Putamen (tissue), 1 donor: ENCODE data around the gene RPP38.

Experiments used
- DNase-seq: peaks from one replicate; pipeline ENCODE4 v3.0.0-alpha.2; 2016; ENCODE audit warnings: low spot score

The RPP38 gene

DNA sequence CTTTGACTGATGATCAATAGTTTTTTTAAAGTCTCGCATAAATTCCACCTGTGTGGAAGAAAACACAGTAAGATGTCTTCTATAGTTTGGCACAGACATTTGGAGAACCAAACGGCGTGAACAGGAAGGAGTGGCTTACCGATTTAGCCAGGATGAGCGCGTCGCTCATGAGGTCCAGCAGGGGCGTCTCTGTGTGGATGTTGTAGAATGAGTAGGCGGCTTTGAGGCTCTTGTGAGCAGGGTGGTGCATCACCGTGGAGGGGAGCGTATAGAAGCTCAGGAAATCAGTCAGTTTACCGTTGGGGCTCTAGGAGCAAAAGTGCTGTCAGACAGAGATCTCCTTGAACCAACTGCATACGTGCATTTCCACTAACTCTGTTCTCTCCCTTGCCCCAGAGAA, 15.5 kb downstream of the RPP38 start:
- no peak for DNase-seq

DNA sequence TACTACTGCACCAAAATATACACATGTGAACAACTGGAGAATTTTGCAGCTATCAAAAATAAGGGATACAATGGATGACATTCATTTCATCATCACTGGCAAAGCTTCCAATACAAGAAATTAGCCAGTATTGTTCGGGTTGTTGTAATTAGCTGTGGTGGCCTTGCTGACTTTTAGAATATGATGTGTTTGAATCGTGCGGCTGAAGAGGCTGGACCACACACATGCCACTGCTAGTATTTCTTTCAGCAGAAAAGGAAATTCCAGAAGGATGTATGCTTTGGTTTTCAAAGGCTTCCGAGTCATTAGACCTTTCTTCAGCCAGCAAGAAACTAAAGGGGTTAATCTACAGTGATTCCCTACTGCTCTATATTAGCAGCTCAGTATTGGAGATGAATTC, 16.6 kb downstream of the RPP38 start:
- DNase-seq = no peak

DNA sequence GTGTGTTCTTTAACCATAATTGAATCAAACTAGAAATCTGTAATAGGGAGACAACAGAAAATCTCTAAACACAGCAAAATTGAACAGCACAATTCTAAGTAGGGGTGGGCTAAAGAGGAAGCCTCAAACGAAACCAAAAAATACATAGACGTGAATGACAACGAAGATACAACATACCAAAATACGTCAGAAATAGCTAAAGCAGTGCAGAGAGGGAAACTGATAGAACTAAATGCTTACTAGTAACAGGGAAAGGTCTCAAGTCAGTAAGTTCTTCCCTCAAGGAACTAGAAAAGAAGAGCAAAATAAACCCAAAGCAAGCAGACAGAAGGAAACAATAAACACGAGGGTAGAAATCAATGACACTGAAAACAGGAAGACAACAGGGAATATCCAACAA, 19.1 kb downstream of the RPP38 start:
- no peak for DNase-seq

DNA sequence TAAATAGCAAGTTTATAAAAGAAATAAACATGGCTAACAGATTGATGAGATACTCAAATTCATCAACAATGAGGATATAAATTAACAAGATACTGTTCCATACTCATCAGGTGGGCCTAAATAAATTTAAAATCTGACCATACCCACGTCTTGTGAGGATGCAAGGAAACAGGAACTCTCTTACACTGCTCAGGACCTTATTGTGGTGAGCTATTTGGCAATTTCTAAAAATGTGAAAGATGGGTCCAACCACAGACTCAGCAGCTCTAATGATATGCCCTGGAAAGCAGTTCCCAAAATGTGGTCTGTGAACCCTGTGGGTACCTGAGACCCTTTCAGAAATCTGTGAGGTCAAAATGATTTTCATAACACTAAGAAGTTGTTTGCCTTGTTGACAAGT, 21.5 kb downstream of the RPP38 start:
- DNase-seq = no peak

DNA sequence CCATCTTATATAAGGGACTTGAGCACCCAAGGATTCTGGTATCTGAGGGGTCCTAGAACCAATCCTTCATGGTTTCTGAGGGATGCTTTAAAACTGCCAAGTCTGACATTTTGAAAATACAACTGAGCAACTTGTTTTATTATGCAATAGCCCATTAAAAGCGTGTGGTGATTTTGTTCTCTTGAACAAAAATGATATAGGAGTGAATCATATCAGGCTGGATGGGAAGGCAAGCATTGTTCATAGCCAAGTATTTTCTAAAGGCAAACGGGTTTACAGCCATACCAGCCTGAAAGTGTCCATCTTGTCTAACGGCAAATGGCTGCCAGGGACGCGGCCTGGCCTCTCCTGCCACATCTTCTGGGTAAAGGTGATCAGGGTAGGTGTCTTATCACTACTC, 23.4 kb downstream of the RPP38 start:
- no peak for DNase-seq

DNA sequence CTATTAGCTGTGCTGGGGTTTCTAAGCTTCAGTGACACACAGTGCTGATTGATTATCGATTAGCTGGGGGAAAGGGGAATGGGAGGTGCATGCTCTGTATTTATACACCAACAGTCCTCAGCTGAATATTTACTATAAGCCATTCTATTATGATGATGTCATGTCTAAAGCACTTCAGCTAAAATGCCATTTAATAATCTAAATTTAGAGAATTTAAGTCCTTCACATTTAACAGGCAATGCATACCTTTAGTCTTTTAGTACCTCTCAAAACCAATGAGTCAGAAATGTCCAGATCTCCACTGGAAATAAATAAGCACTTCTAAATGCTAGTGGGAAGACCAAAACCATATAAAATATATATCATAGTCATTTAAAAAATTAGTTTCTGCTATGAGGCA, 24.6 kb downstream of the RPP38 start:
- no peak for DNase-seq

DNA sequence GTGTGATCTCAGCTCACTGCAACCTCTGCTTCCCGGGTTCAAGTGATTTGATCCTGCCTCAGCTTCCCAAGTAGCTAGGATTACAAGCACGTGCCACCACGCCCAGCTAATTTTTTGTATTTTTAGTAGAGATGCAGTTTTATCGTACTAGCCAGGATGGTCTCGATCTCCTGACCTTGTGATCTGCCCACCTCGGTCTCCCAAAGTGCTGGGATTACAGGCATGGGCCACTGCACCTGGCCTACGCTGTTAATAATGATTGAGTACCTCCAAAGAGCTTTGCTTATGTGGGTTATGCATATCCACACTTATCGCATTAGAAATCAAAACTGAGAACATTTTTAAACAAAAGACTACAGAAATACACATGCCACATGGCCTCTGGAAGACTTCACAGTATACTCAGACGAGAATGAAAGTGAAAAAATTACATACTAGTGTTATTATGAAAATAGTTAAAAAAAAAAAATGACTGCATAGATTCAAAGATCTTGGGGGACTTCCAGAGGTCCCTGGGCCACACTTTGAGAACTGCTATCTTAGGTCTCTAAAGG, 25.4 kb downstream of the RPP38 start:
- DNase-seq = no peak

DNA sequence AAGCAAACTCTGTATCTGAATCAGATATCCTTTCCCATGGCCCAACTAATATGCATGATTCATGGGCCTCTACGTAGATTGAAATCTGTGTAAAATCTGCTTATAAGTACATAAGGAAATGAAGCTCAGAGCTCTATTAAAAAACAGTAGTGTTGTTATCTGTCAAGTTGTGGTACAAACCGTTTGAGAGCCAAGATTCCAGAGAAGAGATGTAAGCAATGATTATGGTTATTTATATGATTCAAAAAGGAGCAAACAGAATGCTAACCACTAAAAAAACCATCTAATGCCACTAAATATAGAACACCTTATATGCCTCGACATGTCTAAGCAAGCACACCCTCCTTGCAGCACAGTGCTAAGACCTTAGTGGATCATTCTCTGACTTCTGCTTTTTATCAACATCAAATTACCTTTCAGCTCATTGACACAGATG, 26.6 kb downstream of the RPP38 start:
- DNase-seq = no peak

DNA sequence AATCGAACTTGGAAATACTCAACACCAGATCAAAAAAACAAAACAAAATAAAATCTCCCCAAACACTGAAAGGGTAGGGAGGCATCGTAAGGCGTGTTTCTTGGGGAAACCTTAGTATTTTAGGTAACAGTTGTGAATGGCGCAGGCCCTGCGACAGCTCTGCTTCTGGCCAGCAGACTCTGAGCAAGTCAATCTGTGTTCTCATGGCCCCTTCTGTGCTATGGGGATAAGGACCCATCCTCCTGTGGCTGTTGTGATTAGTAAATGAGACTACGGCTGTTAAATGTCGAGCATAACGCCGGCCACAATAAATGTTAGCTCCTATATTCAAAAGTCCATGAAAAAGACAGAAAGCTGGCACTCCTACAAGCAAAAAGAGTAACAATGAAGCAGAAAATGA, 27.0 kb downstream of the RPP38 start:
- no peak for DNase-seq

DNA sequence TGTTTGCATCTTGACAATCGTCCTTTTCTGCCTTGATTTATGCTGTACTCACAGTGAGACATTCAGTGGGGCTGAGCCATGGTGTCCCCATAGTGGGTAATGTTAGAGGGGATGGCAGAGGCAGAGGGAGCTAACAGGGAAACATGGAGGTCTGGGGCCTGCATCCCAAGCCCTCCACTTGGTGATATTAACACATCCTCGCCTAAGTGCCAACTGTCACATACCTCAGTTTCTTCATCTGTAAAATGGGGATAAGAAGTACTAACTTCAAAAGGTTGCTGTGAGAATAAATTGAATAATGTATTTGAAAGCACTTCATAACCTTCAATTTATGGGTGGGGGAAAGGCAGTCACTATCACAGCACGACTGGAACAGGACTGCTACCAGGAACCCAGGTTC, 27.8 kb downstream of the RPP38 start:
- DNase-seq = no peak

DNA sequence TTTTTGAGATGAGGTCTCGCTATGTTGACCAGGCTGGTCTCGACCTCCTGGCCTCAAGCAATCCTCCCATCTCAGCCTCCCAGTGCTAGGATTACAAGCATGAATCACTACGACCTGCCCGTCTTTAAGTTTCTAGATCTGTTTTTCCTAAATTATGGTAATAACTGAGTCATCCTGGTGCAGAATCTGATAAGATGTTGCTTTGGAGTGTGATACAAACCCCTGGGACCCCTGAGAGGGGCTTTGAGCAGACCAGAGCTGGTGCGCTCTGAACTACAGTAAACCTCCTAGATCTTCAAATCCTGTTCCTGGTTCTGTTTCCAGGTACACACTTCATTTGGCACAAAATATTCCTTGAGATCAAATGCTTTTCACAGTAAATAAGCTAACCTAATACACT, 34.2 kb downstream of the RPP38 start:
- DNase-seq = no peak

DNA sequence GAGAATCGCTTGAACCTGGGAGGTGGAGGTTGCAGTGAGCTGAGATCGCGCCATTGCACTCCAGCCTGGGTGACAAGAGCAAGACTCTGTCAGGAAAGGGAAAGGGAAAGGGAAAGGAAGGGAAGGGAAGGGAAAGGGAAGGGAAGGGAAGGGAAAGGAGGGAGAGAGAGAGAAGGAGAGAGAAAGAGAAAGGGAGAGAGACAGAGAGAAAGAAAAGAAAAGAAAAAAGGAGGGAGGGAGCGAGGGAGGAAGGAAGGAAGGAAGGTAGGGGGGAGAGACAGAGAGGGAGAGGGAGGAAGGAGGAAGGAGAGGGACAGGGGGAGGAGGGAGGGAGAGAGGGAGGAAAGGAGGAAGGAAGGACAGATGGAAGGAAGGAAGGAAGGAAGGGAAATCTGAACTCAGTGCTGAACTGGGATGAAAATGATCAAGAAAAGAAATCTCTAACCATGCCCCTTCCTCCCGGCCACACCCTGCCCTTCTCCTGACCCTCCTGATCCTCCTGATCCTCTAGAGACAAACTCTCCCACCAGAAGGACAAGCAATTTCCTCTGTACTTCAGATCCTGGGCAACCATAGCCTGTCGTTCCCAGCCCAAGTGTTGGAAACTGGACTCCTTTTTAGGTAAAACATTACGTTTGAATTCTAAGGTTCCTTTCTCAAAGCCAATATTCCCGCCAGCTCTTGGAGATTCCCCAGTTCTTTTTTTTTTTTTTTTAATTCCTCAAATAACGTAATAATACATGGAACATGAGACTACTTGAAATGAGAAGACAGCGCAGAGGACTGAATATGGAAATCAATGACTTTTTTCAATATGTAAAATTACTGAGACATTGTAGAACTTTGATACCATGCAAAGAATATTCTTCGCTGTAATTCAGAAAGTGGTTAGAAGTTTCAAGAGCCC, 39.2 kb downstream of the RPP38 start:
- DNase-seq = no peak

DNA sequence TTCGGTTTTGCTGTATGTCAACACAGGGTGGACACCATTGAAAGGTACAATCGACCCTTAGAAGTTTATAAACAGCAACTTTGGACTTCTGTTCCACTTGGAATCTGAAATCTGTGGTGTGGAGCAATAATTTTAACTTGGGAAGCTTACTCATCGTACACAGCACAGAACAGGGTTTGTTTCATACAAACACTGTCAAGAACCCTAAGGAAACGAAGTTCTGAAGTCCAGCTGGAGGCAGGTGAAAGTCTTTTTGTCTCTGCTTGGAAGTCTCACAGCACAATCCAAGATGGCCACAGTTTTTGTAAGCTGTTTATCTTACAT, 39.8 kb downstream of the RPP38 start:
- no peak for DNase-seq

DNA sequence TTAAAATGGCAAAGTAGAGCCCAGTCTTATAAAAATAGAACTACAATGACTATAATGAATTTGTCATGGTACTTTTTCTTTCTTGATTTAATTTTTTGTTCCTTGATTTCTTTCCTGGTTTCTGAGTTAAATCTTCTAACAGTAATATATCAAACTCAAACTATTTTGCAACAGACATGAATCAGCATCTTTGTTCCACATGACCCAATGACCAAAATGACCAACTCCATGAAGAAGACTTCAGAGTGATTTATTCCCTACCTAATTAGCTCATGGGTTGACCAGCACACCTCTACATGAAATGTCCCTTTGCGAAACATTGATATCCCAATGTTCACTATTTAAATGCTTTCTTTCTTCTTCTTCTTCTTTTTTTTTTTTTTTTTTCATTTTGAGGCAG, 40.5 kb downstream of the RPP38 start:
- DNase-seq = no peak

DNA sequence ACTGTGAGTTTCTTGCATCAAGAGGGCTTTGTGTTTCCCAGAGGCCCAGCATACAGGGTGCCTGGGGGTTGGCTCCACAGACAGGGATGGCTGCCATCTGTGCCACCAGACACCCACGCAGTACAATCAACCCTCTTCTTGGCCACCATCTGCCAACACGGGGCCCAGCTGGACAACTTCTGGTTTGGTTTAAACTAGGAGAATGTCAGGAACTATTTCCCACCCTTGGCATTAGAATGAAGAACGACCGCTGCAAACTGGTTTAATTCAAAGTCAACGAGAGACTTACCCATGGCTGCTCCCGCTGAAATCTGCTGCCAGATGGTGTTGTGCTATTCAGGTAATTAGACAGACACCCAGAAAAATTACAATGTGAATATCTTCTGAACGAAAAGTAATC, 43.5 kb downstream of the RPP38 start:
- peak; percentile 27 for DNase-seq

DNA sequence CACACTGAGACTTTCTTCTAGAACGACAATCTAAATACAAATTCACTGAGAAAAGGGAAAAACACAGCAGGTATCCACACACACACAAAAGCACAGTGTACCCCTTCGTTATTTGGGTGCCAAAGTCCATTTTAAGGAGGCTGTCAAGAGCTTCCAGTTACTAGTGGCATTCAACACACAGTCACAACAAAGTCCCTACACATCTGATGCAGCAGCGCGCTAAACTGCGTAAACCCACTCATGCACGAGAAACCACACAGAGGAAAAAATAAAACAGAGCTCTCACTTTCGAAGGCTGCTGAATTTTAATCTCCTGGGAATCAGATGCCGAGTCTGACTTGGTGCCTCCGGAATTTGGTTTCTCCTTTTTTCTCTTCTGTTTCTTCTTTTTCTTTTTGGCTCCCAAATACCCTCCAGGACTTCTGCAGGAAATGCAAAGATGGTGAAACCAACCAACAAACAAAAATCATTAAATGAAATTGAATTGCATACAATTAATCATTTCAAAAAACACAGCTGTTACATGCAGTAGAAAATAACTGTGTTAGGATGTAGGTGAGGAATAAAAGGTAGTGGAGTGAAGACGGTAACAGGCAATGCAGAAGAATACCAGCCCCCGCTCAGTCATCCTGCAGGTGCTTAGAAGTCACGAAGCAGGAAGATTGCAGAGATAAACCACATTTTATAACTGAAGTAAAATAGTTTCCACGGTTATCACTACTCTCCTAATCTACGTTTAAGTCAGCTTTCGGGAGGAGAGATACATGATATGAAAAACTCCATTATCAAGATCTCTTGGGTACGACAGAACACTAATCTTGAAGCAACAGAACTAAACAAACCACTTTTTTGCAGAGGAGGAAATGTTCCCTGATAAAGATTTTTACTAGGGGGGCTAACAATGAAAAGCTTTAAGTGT, 44.2 kb downstream of the RPP38 start:
- DNase-seq = peak; percentile 30

DNA sequence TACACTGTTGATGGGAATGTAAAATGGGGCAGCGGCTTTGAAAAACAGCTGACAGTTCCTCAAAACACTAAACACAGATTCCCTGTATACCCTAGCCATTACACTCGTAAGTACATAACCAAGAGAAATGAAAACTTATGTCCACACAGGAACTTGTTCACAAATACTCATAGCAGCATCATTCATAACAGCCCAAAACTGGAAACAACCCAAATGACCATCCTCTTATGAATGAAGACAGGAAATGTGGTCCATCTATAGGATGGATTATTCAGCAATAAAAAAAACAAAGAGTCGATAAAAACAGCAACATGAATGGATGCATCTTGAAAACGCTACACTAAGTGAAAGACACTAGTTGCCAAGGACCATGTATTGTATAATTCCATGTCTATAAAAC, 47.6 kb downstream of the RPP38 start:
- DNase-seq = no peak

DNA sequence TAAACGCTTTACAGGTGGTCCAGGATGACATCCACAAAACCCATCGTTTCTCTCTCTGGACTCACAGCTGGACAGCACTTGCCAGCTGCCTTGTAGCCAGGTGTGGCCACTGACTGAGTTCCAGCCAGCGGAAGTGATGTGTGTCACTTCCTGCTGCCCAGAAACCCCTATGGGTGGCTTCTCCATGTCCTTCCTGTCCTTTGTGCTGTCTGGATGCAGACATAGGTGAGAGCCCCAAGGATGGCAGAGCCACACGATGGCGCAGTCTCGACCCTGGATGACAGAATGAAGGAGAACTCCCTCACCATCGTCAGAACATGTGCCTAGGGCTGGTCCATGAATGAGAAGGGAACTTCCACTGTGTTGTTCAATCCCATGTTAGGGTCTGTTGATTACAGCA, 49.2 kb downstream of the RPP38 start:
- DNase-seq = no peak

DNA sequence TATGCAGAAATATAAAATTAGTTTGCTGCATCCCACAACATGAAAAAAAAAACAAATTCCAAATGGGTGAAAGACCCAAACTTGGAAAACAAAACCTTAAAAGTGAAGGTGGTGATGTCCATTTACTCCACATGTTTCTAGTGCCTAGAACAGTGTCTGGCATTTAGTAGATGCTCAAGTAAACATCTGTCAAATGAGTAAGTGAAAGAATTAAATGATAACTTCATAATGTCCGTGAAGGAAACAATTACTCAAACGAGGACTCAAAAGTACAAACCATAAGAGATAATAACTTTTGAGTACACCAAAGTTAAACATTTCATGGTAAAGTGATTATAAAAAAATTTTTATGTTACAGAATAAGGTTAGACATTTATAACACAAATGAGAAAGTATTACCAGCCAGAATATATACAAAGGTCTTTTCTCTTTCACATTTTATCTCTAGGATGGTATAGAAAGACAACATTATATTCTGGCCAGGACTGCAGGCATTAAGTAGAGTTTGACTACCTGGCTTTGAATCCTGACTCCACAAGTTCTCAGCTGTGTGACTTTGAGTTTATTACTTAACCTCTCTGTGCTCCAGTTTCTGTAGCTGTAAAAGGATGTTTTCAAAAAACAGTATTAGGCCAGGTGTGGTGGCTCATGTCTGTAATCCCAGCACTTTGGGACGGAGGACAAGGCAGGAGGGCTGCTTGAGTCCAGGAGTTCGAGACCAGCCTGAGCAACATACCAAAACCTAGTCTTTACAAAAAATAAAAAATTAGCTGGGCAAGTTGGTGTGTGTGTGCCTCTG, 50.6 kb downstream of the RPP38 start:
- DNase-seq = no peak

DNA sequence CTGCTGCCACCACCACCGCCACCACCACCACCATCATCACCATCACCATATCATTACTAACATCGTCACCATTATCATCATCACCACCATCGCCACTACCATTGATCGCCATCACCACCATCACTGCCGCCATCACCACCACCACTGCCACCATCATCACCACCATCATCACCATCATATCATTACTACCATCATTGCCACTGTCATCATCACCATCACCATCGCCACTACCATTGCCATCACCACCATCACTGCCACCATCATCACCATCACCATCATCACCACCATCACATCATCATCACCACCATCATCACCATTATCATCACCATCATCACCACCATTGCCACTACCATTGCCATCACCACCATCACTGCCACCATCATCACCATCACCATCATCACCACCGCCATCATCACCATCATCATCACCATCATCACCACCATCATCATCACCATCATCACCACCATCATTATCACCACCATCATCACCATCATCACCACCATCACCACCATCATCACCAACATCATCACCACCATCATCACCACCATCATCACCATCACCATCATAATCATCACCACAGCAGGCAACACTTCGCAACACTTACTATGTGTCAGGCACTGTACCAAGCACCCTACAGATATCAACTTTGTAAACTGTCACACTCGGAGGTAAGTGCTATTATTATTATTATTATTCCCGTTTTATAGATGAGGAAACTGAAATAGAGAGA, 52.1 kb downstream of the RPP38 start:
- DNase-seq = no peak

DNA sequence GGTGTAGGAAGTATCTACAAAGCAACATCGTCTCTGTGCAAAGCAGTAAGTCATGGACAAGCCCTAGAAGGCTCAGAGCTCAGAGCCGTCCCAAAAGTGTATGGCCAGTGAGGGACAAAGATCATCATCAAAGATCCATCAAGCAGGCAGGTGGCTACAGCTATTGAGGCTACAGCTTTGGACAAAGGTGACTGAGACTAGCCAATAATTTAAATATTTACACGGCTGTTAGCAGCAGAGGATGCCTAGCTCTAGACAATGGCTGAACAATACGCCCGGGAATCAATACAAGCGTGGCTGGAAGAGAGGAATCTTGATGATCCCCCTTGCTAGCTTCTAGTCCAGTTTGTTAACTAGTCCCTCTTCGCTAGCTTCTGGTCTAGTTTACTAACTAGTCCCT, 53.4 kb downstream of the RPP38 start:
- DNase-seq = no peak
